ENCODE data around the gene ARID1A. TPM values are rescaled to one million over a fixed set of nuclear protein-coding genes. Genes with fewer than 3 reads are reported as not detected.

The ARID1A gene
- total and polyA plus RNA-seq, 9 of the 15 experiments (the other 6 are each of a cell fraction or from before 2014, with no cell fraction given), result 8.3 to 88.3 (median 22.5) TPM

GRCh38 chr1:26706315-26706714 is 10.5 kb downstream of the ARID1A start (continued):
- no peak for TF ChIP-seq TEAD1 (CRISPR knock-in tag; IDR thresholded peaks at IDR 0.05)
- no peak for TF ChIP-seq ZBED1 (IDR thresholded peaks at IDR 0.05)
- no peak for TF ChIP-seq RAD21 (CRISPR knock-in tag; conservative IDR thresholded peaks at IDR 0.05 in 1 of 2, IDR thresholded peaks at IDR 0.05 in 1 of 2)
- TF ChIP-seq MAFF (IDR thresholded peaks at IDR 0.05; ENCODE audit: low read length), result no peak
- no peak for TF ChIP-seq ZC3H11A (IDR thresholded peaks at IDR 0.05; ENCODE audit: low read depth, low read length)
- TF ChIP-seq ZNF449 (CRISPR knock-in tag; IDR thresholded peaks at IDR 0.05), result no peak
- peak; percentile 74 to 84 for TF ChIP-seq MNT (conservative IDR thresholded peaks at IDR 0.05)
- peak; percentile 25; the same call in 1 of the 2 replicates for TF ChIP-seq MGA (IDR thresholded peaks at IDR 0.05)
- TF ChIP-seq ZEB2 (IDR thresholded peaks at IDR 0.05), result no peak
- no peak for TF ChIP-seq STAT5B (CRISPR knock-in tag; IDR thresholded peaks at IDR 0.05)
- no peak for TF ChIP-seq U2AF2 (optimal IDR thresholded peaks at IDR 0.05; ENCODE audit: low read depth, low read length)
- 0 out of 4 replicates have a peak, but pooled peaks have one; percentile 34 to 36 for TF ChIP-seq FOXK2 (conservative IDR thresholded peaks at IDR 0.05 in 1 of 2, IDR thresholded peaks at IDR 0.05 in 1 of 2; ENCODE audit: low read depth in 2 of 2)
- TF ChIP-seq SPI1 (IDR thresholded peaks at IDR 0.05; ENCODE audit: borderline replicate concordance, low read depth, low read length), result no peak
- TF ChIP-seq HES1 (IDR thresholded peaks at IDR 0.05; ENCODE audit: low read depth), result no peak

Data from K562 (cell line).